ENCODE measurements around the gene PPP3CA.
"Not testable (repeated sequence)": the region's sequence is repeated elsewhere in the genome, so short reads cannot be mapped to it uniquely, and the experiment has no call there.

The PPP3CA gene

GRCh38 chr4:101115887-101116286 is 231.4 kb downstream of the PPP3CA start:
- no peaks in the 10 kb centered on the region for H3K27me3 Mint-ChIP-seq
- CTCF ChIA-PET: no interaction called here

GRCh38 chr4:101114936-101115372 is 232.4 kb downstream of the PPP3CA start:
- peaks cover 2% of the 10 kb centered on the region for H3K36me3 Mint-ChIP-seq
- H3K27me3 Mint-ChIP-seq: no peaks in the 10 kb centered on the region
- CTCF ChIA-PET: interaction anchor here (0.7 kb wide), 1 partner anchor 256 kb away, joined by 3 read pairs; no protein-coding TSS in a partner anchor
- no peak for DNase-seq
- no peaks in the 10 kb centered on the region for H3K9me3 Mint-ChIP-seq
- no peak overlapping the region for H3K4me3 Mint-ChIP-seq
- no peaks in the 10 kb centered on the region for H3K4me1 Mint-ChIP-seq
- H3K27ac Mint-ChIP-seq: no peak overlapping the region

More at GRCh38 chr4:101115887-101116286, 231.4 kb downstream of the PPP3CA start:
- Mint-ChIP-seq H3K36me3 (peaks cover 2% of the 10 kb centered on the region), H3K27ac (no peak overlapping the region), H3K4me3 (no peak overlapping the region), H3K4me1 (no peaks in the 10 kb centered on the region), H3K9me3 (no peaks in the 10 kb centered on the region)
- DNase-seq: no peak

GRCh38 chr4:101104312-101105052 is 242.8 kb downstream of the PPP3CA start:
- CTCF ChIA-PET: no interaction called here
- no peak overlapping the region for H3K4me3 Mint-ChIP-seq
- no peak for DNase-seq
- no peak overlapping the region for H3K27ac Mint-ChIP-seq
- H3K36me3 Mint-ChIP-seq: peaks cover 4% of the 10 kb centered on the region
- no peaks in the 10 kb centered on the region for H3K27me3 Mint-ChIP-seq
- H3K4me1 Mint-ChIP-seq: peaks cover 15% of the 10 kb centered on the region
- no peaks in the 10 kb centered on the region for H3K9me3 Mint-ChIP-seq

- no peak overlapping the region for H3K4me3 Mint-ChIP-seq
These were observed 243.8 kb downstream of the PPP3CA start for GRCh38 chr4:101103381-101104142.

GRCh38 chr4:101102114-101102742 is 245.1 kb downstream of the PPP3CA start:
- H3K27me3 Mint-ChIP-seq: no peaks in the 10 kb centered on the region
- H3K4me1 Mint-ChIP-seq: peaks cover 15% of the 10 kb centered on the region
- H3K9me3 Mint-ChIP-seq: no peaks in the 10 kb centered on the region
- CTCF ChIA-PET: no interaction called here
- no peak overlapping the region for H3K27ac Mint-ChIP-seq
- peaks cover 8% of the 10 kb centered on the region for H3K36me3 Mint-ChIP-seq
- no peak overlapping the region for H3K4me3 Mint-ChIP-seq
- DNase-seq: no peak

More at GRCh38 chr4:101103381-101104142, 243.8 kb downstream of the PPP3CA start:
- Mint-ChIP-seq H3K9me3 (no peaks in the 10 kb centered on the region), H3K4me1 (peaks cover 15% of the 10 kb centered on the region), H3K27me3 (no peaks in the 10 kb centered on the region), H3K27ac (no peak overlapping the region), H3K36me3 (peaks cover 4% of the 10 kb centered on the region)
- CTCF ChIA-PET: interaction anchor here (1.1 kb wide), 1 partner anchor 17 kb away, joined by 3 read pairs; no protein-coding TSS in a partner anchor
- no peak for DNase-seq

- H3K27ac Mint-ChIP-seq: no peak overlapping the region
- H3K4me1 Mint-ChIP-seq: peaks cover 15% of the 10 kb centered on the region
- H3K4me3 Mint-ChIP-seq: no peak overlapping the region
These were observed 246.3 kb downstream of the PPP3CA start for GRCh38 chr4:101101072-101101471.

GRCh38 chr4:101098666-101099400 is 248.5 kb downstream of the PPP3CA start:
- no peaks in the 10 kb centered on the region for H3K9me3 Mint-ChIP-seq
- H3K4me1 Mint-ChIP-seq: peaks cover 10% of the 10 kb centered on the region
- no peaks in the 10 kb centered on the region for H3K27me3 Mint-ChIP-seq
- H3K4me3 Mint-ChIP-seq: no peak overlapping the region
- H3K27ac Mint-ChIP-seq: no peak overlapping the region
- CTCF ChIA-PET: no interaction called here
- no peak for DNase-seq
- peaks cover 10% of the 10 kb centered on the region for H3K36me3 Mint-ChIP-seq

More at GRCh38 chr4:101101072-101101471, 246.3 kb downstream of the PPP3CA start:
- no peak for DNase-seq
- Mint-ChIP-seq H3K27me3 (no peaks in the 10 kb centered on the region), H3K36me3 (peaks cover 10% of the 10 kb centered on the region), H3K9me3 (no peaks in the 10 kb centered on the region)
- CTCF ChIA-PET: no interaction called here

- H3K27ac Mint-ChIP-seq, H3K4me3 Mint-ChIP-seq, CTCF ChIA-PET, H3K9me3 Mint-ChIP-seq, DNase-seq, H3K4me1 Mint-ChIP-seq, H3K27me3 Mint-ChIP-seq: not testable (repeated sequence)
- H3K36me3 Mint-ChIP-seq: peaks cover 13% of the 10 kb centered on the region
These were observed 254.7 kb downstream of the PPP3CA start for GRCh38 chr4:101092609-101093008.

- Mint-ChIP-seq H3K27me3 (no peaks in the 10 kb centered on the region), H3K9me3 (no peaks in the 10 kb centered on the region), H3K27ac (no peak overlapping the region), H3K4me1 (no peaks in the 10 kb centered on the region), H3K36me3 (peaks cover 9% of the 10 kb centered on the region), H3K4me3 (no peak overlapping the region)
- no peak for DNase-seq
- CTCF ChIA-PET: no interaction called here
These were observed 258.2 kb downstream of the PPP3CA start for GRCh38 chr4:101089168-101089567.

- Mint-ChIP-seq H3K4me1 (no peaks in the 10 kb centered on the region), H3K27me3 (no peaks in the 10 kb centered on the region), H3K9me3 (no peaks in the 10 kb centered on the region), H3K36me3 (peaks cover 2% of the 10 kb centered on the region), H3K27ac (no peak overlapping the region), H3K4me3 (no peak overlapping the region)
- CTCF ChIA-PET: interaction anchor here (1.0 kb wide), 1 partner anchor 17 kb away, joined by 3 read pairs; no protein-coding TSS in a partner anchor
- DNase-seq: no peak
These were observed 260.3 kb downstream of the PPP3CA start for GRCh38 chr4:101086801-101087586.

- no peak for DNase-seq
- Mint-ChIP-seq H3K27me3 (no peaks in the 10 kb centered on the region), H3K9me3 (no peaks in the 10 kb centered on the region), H3K27ac (no peak overlapping the region), H3K36me3 (peaks cover 9% of the 10 kb centered on the region), H3K4me1 (no peaks in the 10 kb centered on the region), H3K4me3 (no peak overlapping the region)
- CTCF ChIA-PET: no interaction called here
These were observed 264.2 kb downstream of the PPP3CA start for GRCh38 chr4:101083131-101083530.

GRCh38 chr4:101081695-101082369 is 265.5 kb downstream of the PPP3CA start:
- CTCF ChIA-PET: no interaction called here

GRCh38 chr4:101081166-101081565 is 266.2 kb downstream of the PPP3CA start:
- CTCF ChIA-PET: no interaction called here
- Mint-ChIP-seq H3K27me3 (no peaks in the 10 kb centered on the region), H3K4me1 (no peaks in the 10 kb centered on the region), H3K9me3 (no peaks in the 10 kb centered on the region), H3K36me3 (peaks cover 11% of the 10 kb centered on the region), H3K4me3 (no peak overlapping the region), H3K27ac (no peak overlapping the region)
- DNase-seq: no peak

More at GRCh38 chr4:101081695-101082369, 265.5 kb downstream of the PPP3CA start:
- H3K27me3 Mint-ChIP-seq: no peaks in the 10 kb centered on the region
- peaks cover 11% of the 10 kb centered on the region for H3K36me3 Mint-ChIP-seq
- no peak for DNase-seq
- no peak overlapping the region for H3K27ac Mint-ChIP-seq
- no peaks in the 10 kb centered on the region for H3K4me1 Mint-ChIP-seq
- no peaks in the 10 kb centered on the region for H3K9me3 Mint-ChIP-seq
- H3K4me3 Mint-ChIP-seq: no peak overlapping the region

Data from activated naive CD4-positive, alpha-beta T cell treated with anti-CD3 and anti-CD28 coated beads, Interleukin-2, amount 10 ng/mL, durations not matched to agents 7 days and 5 days (primary cell).